A549 (cell line): Measurements from ENCODE around the gene ANO8. TPM values are rescaled to one million over a fixed set of nuclear protein-coding genes. Genes with fewer than 3 reads are reported as not detected.
A peak's percentile ranks its signal among the peaks of the same experiment; 100 is the strongest.

Experiments used
- ATAC-seq, 2 experiments: fragments of 200-7000 bp in 1 of 2; fragments of >200 bp in 1 of 2; cut with Nextera tagmentation in 1 of 2; cut with Tn5 transposase in 1 of 2; 3 replicates each; pipeline versions ENCODE4 v1.8.0 to v1.9.1; 2018 to 2020; ENCODE audit warnings: mild to moderate bottlenecking in 1 of 2, moderate library complexity in 1 of 2
- CTCF ChIA-PET: fragments of 300-600 bp; sonication (Branson Sonifier 250); formaldehyde crosslinking; extraction: SDS; loops from one replicate; lab custom pipeline; 2021; ENCODE audit warnings: antibody characterized with exemption, inconsistent platforms; lab: Yijun Ruan, JAX
- POLR2A ChIA-PET: fragments of 350-600 bp; formaldehyde crosslinking; extraction: SDS; loops from one replicate; lab custom pipeline; 2021; ENCODE audit warnings: antibody characterized with exemption, inconsistent platforms; lab: Yijun Ruan, JAX
- DNase-seq, 2 experiments: peaks; one replicate each; pipeline versions ENCODE4 v3.0.0 to v3.0.0-alpha.2; 2011 to 2016; ENCODE audit warnings: low read depth in 1 of 2, low spot score in 1 of 2
- FAIRE-seq: peaks from 2 replicates; lab custom pipeline; 2011; peaks lifted over from hg19 to GRCh38; lab: Jason Lieb, UNC
- H3K27ac ChIP-seq, 2 experiments: fragments of >200 bp; sonication (Bioruptor Twin); formaldehyde crosslinking; 3 replicates each; pipeline ENCODE4 v1.5.1; 2016 to 2017
- H3K4me1 ChIP-seq: fragments of >200 bp; sonication (Bioruptor Twin); formaldehyde crosslinking; 3 replicates; pipeline ENCODE4 v1.6.1; 2016
- H3K4me2 ChIP-seq: fragments of >200 bp; sonication (Bioruptor Twin); formaldehyde crosslinking; 3 replicates; pipeline ENCODE4 v1.6.1; 2016
- H3K4me3 ChIP-seq: fragments of >200 bp; sonication (Bioruptor Twin); formaldehyde crosslinking; 3 replicates; pipeline ENCODE4 v1.5.1; 2016
- H3K9me3 ChIP-seq: fragments of >200 bp; sonication (Bioruptor Twin); formaldehyde crosslinking; 3 replicates; pipeline ENCODE4 v1.6.1; 2016
- BCL3 ChIP-seq: fragments of >200 bp; sonication (Bioruptor Twin); formaldehyde crosslinking; IDR thresholded peaks from 3 replicates; pipeline ENCODE4 v1.6.1; 2016
- CTCF ChIP-seq: fragments of >200 bp; sonication (Bioruptor Twin); formaldehyde crosslinking; IDR thresholded peaks from 3 replicates; pipeline ENCODE4 v1.5.1; 2016
- FOSL2 ChIP-seq, 2 experiments: fragments of 450-650 bp in 1 of 2; fragments of >200 bp in 1 of 2; sonication (Bioruptor Twin) in 1 of 2; formaldehyde crosslinking; IDR thresholded peaks; 2 replicates each; pipeline versions ENCODE4 v1.5.0 to v1.6.1; 2016 to 2020; ENCODE audit warnings: mild to moderate bottlenecking in 1 of 2, moderate library complexity in 1 of 2
- JUN ChIP-seq, 2 experiments: fragments of >200 bp; sonication (Bioruptor Twin); formaldehyde crosslinking; IDR thresholded peaks; 2 replicates in 1 of 2; 3 replicates in 1 of 2; pipeline ENCODE4 v1.6.1; 2016 to 2017
- MAX ChIP-seq: IDR thresholded peaks from 2 replicates; pipeline ENCODE4 v1.6.1; 2012
- RARB ChIP-seq: fragments of 250-450 bp; sonication (Bioruptor Pico); IDR thresholded peaks from 2 replicates; pipeline ENCODE4 v1.8.0; 2021; ENCODE audit warnings: mild to moderate bottlenecking, moderate library complexity
- TFCP2L1 ChIP-seq: fragments of 250-450 bp; sonication (Bioruptor Pico); IDR thresholded peaks from 2 replicates; pipeline ENCODE4 v1.5.0; 2021; ENCODE audit warnings: mild to moderate bottlenecking
- ZFP36 ChIP-seq: fragments of 450-650 bp; IDR thresholded peaks from 2 replicates; pipeline ENCODE4 v1.6.1; 2014; ENCODE audit warnings: borderline replicate concordance; ENCODE audit not compliant: partially characterized antibody
- WGBS: methylation state at CpG from one replicate; pipeline ENCODE4 v1.1.6; 2017; ENCODE audit errors: missing lambda C conversion rate; 5-methylcytosine and 5-hydroxymethylcytosine counted together
- polyA minus RNA-seq: library from RNA; depleted of rRNA, polyadenylated mRNA; stranded (reverse); fragments of >200 nt; gene quantifications from 2 replicates; pipeline ENCODE4 v1.2.3, GENCODE V29; 2011; rRNA and poly(A)+ RNA removed
- polyA plus RNA-seq, 4 experiments: library from polyadenylated mRNA; depleted of rRNA in 3 of 4; stranded (reverse); fragments of >200 nt; fragmentation: RNase III in 1 of 4; extraction: RNeasy Plus Mini Kit Qiagen cat#74134 plus additional on column Dnase treatment in 1 of 4; gene quantifications; 2 replicates in 3 of 4; 3 replicates in 1 of 4; pipeline ENCODE4 v1.2.3, GENCODE V29; 2011 to 2017
- TF ChIP-seq, protein P1 (sequence below): IDR thresholded peaks from 2 replicates; pipeline ENCODE4 v1.6.1; 2012; ENCODE audit warnings: low read depth, borderline replicate concordance
- TF ChIP-seq, protein P2 (sequence below): IDR thresholded peaks from 2 replicates; pipeline ENCODE4 v1.6.1; 2012

The ANO8 gene, protein sequence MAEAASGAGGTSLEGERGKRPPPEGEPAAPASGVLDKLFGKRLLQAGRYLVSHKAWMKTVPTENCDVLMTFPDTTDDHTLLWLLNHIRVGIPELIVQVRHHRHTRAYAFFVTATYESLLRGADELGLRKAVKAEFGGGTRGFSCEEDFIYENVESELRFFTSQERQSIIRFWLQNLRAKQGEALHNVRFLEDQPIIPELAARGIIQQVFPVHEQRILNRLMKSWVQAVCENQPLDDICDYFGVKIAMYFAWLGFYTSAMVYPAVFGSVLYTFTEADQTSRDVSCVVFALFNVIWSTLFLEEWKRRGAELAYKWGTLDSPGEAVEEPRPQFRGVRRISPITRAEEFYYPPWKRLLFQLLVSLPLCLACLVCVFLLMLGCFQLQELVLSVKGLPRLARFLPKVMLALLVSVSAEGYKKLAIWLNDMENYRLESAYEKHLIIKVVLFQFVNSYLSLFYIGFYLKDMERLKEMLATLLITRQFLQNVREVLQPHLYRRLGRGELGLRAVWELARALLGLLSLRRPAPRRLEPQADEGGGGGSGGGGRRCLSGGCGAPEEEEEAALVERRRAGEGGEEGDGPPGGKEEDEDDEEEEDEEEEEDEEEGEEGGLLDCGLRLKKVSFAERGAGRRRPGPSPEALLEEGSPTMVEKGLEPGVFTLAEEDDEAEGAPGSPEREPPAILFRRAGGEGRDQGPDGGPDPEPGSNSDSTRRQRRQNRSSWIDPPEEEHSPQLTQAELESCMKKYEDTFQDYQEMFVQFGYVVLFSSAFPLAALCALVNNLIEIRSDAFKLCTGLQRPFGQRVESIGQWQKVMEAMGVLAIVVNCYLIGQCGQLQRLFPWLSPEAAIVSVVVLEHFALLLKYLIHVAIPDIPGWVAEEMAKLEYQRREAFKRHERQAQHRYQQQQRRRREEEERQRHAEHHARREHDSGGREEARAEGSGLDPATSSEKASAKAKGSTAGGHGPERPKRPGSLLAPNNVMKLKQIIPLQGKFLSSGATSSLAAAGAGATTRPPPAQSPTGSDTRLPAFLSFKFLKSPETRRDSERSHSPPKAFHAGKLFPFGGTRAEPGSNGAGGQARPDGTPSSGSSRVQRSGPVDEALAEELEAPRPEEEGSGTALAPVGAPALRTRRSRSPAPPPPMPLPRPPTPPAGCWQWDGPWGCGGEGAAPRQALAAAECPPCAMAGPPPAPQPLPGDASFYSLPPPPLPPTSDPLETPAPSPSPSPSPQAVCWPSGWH
- polyA plus RNA-seq (2011; rRNA removed) (2.2 and 2.4 TPM in 2 replicates), polyA plus RNA-seq (2017; fragmentation: RNase III; extraction: RNeasy Plus Mini Kit Qiagen cat#74134 plus additional on column Dnase treatment) (3.9 to 5.5 TPM (median 5.1 TPM) in 3 replicates), polyA minus RNA-seq (1.9 and 2.9 TPM in 2 replicates)
- polyA plus RNA-seq (2012; cell fraction: cytosol; rRNA removed) = 3.4 and 4.1 TPM in 2 replicates
- 17.0 and 18.9 TPM in 2 replicates for polyA plus RNA-seq (2012; cell fraction: nucleus; rRNA removed)

DNA sequence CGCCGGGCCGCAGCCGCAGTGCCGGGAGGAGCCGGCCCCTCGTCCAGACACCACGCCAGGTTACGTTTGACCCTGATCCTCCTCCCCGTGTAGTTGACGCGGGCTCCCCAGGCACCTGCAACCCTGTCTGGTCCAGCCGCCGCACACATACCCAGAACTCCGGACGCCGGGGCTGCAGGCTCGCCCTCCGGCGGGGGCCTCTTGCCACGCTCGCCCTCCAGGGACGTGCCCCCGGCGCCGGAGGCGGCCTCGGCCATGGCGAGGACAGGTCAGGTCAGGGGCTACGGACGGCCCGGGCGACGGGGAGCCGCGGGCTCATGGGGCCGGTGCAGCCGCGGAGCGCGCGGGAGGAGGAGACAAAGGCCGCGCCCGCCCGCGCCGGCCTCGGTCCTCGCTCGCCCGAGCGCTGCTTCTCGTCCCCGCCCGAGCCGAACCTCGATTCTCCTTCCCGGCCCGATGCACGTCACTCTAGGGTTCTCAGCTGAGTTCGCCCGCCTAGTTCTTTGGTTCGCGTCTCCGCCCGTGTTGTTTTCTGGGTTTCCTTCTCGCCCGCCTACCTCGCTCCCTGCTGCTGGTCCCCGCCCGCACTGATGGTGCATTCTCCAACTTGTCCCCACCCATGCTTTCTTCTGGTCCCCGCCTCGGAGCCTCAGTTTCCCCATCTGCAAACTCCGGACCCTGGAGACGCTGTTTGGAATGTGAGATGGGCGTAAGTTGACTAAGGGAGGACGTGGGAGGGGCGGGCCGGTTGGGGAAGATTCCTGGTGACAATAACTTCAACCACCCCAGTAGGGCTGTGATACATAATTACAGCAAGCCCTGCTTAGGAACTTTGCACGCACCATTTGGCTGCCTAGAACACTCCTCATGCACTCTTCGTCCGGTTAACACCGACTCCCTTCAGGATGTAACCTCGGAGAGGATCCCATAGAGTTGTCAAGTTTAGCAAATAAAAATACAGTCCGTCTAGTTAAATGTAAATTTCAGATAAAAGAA, at the start of gene ANO8:
Gene ANO8, minus strand, starts transcription at position 442 of the 996 bp plus-strand sequence. Its CDS starts 185 bp downstream, at position 257.
- POLR2A ChIA-PET = interaction anchor here (0.6 to 1.0 kb wide), 4 partner anchors 26 to 68 kb away, joined by 3 to 5 read pairs (median 4); partner anchors contain the start of genes BABAM1, DDA1 and MRPL34
- ATAC-seq (peak; percentile 63 to 72), FAIRE-seq (no peak)

More for the DNA sequence above, at the start of gene ANO8:
- peaks cover 21% of the 10 kb centered on the region for H3K4me1 ChIP-seq
- peak in 1 of 2 experiments; percentile 74; a peak in 3 of 5 replicates for TF ChIP-seq JUN (IDR thresholded peaks at IDR 0.05)
- TF ChIP-seq RARB = no peak
- no peak for TF ChIP-seq CTCF
- no peak for TF ChIP-seq FOSL2 (IDR thresholded peaks at IDR 0.05)
- peak; percentile 35 for TF ChIP-seq FOSL2 (CRISPR knock-in tag; IDR thresholded peaks at IDR 0.05)
- TF ChIP-seq BCL3 = no peak
- TF ChIP-seq MAX = peak; percentile 80
- no peak for TF ChIP-seq TFCP2L1 (CRISPR knock-in tag)
- TF ChIP-seq, protein P1, sequence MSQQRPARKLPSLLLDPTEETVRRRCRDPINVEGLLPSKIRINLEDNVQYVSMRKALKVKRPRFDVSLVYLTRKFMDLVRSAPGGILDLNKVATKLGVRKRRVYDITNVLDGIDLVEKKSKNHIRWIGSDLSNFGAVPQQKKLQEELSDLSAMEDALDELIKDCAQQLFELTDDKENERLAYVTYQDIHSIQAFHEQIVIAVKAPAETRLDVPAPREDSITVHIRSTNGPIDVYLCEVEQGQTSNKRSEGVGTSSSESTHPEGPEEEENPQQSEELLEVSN = 0 out of 2 replicates have a peak, but pooled peaks have one; percentile 43
- TF ChIP-seq, protein P2, sequence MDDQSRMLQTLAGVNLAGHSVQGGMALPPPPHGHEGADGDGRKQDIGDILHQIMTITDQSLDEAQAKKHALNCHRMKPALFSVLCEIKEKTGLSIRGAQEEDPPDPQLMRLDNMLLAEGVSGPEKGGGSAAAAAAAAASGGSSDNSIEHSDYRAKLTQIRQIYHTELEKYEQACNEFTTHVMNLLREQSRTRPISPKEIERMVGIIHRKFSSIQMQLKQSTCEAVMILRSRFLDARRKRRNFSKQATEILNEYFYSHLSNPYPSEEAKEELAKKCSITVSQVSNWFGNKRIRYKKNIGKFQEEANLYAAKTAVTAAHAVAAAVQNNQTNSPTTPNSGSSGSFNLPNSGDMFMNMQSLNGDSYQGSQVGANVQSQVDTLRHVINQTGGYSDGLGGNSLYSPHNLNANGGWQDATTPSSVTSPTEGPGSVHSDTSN = peak; percentile 75; the same call in 1 of the 2 replicates
- TF ChIP-seq ZFP36 = no peak
- H3K4me3 ChIP-seq = peak within 1 kb of the TSS; percentile 69
- peak within 1 kb of the TSS; percentile 84 for H3K4me2 ChIP-seq
- peak; percentile 73 to 99 for DNase-seq
- CTCF ChIA-PET = interaction anchor here (0.8 to 2.5 kb wide), 4 partner anchors 25 to 42 kb away, joined by 3 to 9 read pairs (median 6); partner anchors contain the start of gene DDA1
- no peaks in the 10 kb centered on the region for H3K9me3 ChIP-seq
- 6% methylated on average over 36 of the region's 86 CpGs for WGBS
- H3K27ac ChIP-seq = peak within 1 kb of the TSS; percentile 82 to 98
